Measurements from ENCODE around the gene ADAMTS18.
"Not testable (repeated sequence)": the region's sequence is repeated elsewhere in the genome, so short reads cannot be mapped to it uniquely, and the experiment has no call there.

The ADAMTS18 gene

GRCh38 chr16:77271532-77272426, 163.1 kb downstream of the ADAMTS18 start:
- no peaks in the 10 kb centered on the region for H3K79me2 ChIP-seq
- H3K4me2 ChIP-seq (ENCODE audit: low read length): no peak overlapping the region
- H3K27me3 ChIP-seq (ENCODE audit: control insufficient read depth, insufficient read depth, low read length): no peaks in the 10 kb centered on the region
- no peak overlapping the region for H2AFZ ChIP-seq
- TF ChIP-seq, protein P1, sequence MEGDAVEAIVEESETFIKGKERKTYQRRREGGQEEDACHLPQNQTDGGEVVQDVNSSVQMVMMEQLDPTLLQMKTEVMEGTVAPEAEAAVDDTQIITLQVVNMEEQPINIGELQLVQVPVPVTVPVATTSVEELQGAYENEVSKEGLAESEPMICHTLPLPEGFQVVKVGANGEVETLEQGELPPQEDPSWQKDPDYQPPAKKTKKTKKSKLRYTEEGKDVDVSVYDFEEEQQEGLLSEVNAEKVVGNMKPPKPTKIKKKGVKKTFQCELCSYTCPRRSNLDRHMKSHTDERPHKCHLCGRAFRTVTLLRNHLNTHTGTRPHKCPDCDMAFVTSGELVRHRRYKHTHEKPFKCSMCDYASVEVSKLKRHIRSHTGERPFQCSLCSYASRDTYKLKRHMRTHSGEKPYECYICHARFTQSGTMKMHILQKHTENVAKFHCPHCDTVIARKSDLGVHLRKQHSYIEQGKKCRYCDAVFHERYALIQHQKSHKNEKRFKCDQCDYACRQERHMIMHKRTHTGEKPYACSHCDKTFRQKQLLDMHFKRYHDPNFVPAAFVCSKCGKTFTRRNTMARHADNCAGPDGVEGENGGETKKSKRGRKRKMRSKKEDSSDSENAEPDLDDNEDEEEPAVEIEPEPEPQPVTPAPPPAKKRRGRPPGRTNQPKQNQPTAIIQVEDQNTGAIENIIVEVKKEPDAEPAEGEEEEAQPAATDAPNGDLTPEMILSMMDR (IDR thresholded peaks at IDR 0.05): no peak
- H3K4me3 ChIP-seq (ENCODE audit: low read depth, low read length): no peak overlapping the region
- H3K4me1 ChIP-seq: no peaks in the 10 kb centered on the region
- no peak overlapping the region for H3K9ac ChIP-seq
- H3K27ac ChIP-seq: no peak overlapping the region
- H3K36me3 ChIP-seq (ENCODE audit: control insufficient read depth, insufficient read depth, low read length): no peaks in the 10 kb centered on the region
- H3K9me3 ChIP-seq (ENCODE audit: control insufficient read depth, low read length): no peaks in the 10 kb centered on the region

- not testable (repeated sequence) for H3K4me1 ChIP-seq; H3K9me3 ChIP-seq (ENCODE audit: control insufficient read depth, low read length); H3K27me3 ChIP-seq (ENCODE audit: control insufficient read depth, insufficient read depth, low read length); H3K79me2 ChIP-seq; H3K27ac ChIP-seq; H3K36me3 ChIP-seq (ENCODE audit: control insufficient read depth, insufficient read depth, low read length); H3K4me2 ChIP-seq (ENCODE audit: low read length); H3K4me3 ChIP-seq (ENCODE audit: low read depth, low read length); H3K9ac ChIP-seq; H2AFZ ChIP-seq
Observed at GRCh38 chr16:77266185-77266584, 168.6 kb downstream of the ADAMTS18 start.

DNA sequence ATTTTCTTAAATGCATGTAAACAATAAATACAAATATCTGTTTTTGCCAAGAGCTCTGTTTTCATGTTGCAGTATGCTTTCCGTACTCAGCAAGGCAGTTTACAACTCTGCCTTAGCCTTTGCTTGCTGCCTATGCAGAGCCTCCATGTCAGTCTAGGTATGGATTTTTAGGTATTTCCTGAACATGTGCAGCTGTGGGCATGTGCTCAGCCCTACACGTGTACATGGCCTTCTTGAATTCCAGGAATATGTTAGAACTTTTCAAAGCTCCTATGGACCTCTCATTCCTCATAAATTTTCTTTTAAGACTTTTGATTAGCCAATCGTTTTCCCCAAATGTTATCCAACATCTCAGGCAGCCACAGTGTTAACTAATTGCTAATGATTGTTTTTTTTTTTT, 171.9 kb downstream of the ADAMTS18 start:
- H3K4me3 ChIP-seq (ENCODE audit: low read depth, low read length): no peak overlapping the region
- H3K36me3 ChIP-seq (ENCODE audit: control insufficient read depth, insufficient read depth, low read length): no peaks in the 10 kb centered on the region
- H3K9me3 ChIP-seq (ENCODE audit: control insufficient read depth, low read length): no peaks in the 10 kb centered on the region
- no peaks in the 10 kb centered on the region for H3K27me3 ChIP-seq (ENCODE audit: control insufficient read depth, insufficient read depth, low read length)
- no peaks in the 10 kb centered on the region for H3K79me2 ChIP-seq
- H3K27ac ChIP-seq: no peak overlapping the region
- H3K4me1 ChIP-seq: no peaks in the 10 kb centered on the region
- no peak overlapping the region for H2AFZ ChIP-seq
- H3K9ac ChIP-seq: no peak overlapping the region
- no peak overlapping the region for H3K4me2 ChIP-seq (ENCODE audit: low read length)
- TF ChIP-seq, protein P1 (IDR thresholded peaks at IDR 0.05): no peak

DNA sequence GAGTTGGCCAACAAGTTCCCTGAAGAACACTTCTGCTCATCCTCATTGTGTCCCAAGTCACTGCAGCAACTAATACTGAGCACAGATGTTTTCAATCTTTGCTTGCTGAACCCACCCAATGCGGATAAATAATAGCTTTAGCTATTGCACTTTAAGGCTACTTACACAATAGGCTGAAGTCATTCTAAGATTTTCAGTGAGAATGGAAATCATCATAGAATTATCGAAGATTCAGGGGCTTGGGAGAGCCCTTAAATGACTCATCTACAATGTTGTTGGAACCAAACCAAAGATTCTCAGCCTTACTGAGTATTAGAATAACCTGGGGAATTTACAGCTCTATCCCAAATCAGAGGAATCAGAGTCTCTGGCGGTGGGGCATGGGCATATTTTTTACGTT, 184.4 kb downstream of the ADAMTS18 start:
- Histone ChIP-seq H3K36me3 (ENCODE audit: control insufficient read depth, insufficient read depth, low read length) (no peaks in the 10 kb centered on the region), H3K4me1 (no peaks in the 10 kb centered on the region), H3K27ac (no peak overlapping the region), H3K4me2 (ENCODE audit: low read length) (no peak overlapping the region), H3K79me2 (no peaks in the 10 kb centered on the region), H3K4me3 (ENCODE audit: low read depth, low read length) (no peak overlapping the region), H3K9me3 (ENCODE audit: control insufficient read depth, low read length) (no peaks in the 10 kb centered on the region), H3K9ac (no peak overlapping the region), H3K27me3 (ENCODE audit: control insufficient read depth, insufficient read depth, low read length) (no peaks in the 10 kb centered on the region), H2AFZ (no peak overlapping the region)
- TF ChIP-seq, protein P1 (IDR thresholded peaks at IDR 0.05): no peak

- no peaks in the 10 kb centered on the region for H3K36me3 ChIP-seq (ENCODE audit: control insufficient read depth, insufficient read depth, low read length)
- H3K9me3 ChIP-seq (ENCODE audit: control insufficient read depth, low read length): no peaks in the 10 kb centered on the region
- H3K4me1 ChIP-seq: no peaks in the 10 kb centered on the region
- no peak overlapping the region for H3K27ac ChIP-seq
- no peak overlapping the region for H3K4me3 ChIP-seq (ENCODE audit: low read depth, low read length)
- H3K27me3 ChIP-seq (ENCODE audit: control insufficient read depth, insufficient read depth, low read length): no peaks in the 10 kb centered on the region
- no peak overlapping the region for H3K4me2 ChIP-seq (ENCODE audit: low read length)
- TF ChIP-seq, protein P1 (IDR thresholded peaks at IDR 0.05): no peak
- no peak overlapping the region for H3K9ac ChIP-seq
- H2AFZ ChIP-seq: no peak overlapping the region
- no peaks in the 10 kb centered on the region for H3K79me2 ChIP-seq
Observed at GRCh38 chr16:77246150-77246549, 188.7 kb downstream of the ADAMTS18 start.

- not testable (repeated sequence) for H3K9me3 ChIP-seq (ENCODE audit: control insufficient read depth, low read length); H3K27ac ChIP-seq; H3K4me1 ChIP-seq; H3K4me3 ChIP-seq (ENCODE audit: low read depth, low read length); H3K27me3 ChIP-seq (ENCODE audit: control insufficient read depth, insufficient read depth, low read length); H2AFZ ChIP-seq; H3K4me2 ChIP-seq (ENCODE audit: low read length); H3K79me2 ChIP-seq; H3K9ac ChIP-seq; H3K36me3 ChIP-seq (ENCODE audit: control insufficient read depth, insufficient read depth, low read length)
Observed at GRCh38 chr16:77242471-77242870, 192.4 kb downstream of the ADAMTS18 start.
